Germinal center (tissue), 1 donor: ENCODE data around the gene RAB44.

Experiments
- DNase-seq: peaks from one replicate; pipeline ENCODE4 v3.0.0; 2012; ENCODE audit warnings: mixed read lengths, low spot score

Gene RAB44

DNA sequence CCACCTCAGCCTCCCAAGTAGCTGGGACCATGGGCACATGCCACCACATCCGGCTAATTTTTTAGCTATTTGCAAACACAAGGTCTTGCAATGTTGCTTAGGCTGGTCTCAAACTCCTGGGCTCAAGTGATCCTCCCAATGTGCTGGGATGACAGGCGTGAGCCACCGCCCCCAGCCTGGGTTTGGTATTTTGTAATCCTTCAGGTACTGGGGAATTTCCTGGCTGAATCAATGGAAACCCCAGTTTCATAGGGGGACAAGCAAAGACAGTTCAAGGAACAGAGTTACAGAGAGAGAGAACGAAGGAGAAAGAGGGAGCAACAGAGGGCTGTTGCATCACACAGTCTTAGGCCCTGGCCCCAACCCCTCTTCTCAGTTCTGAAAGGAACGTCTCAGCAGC is 35.7 kb downstream of the RAB44 start:
- no peak for DNase-seq

DNA sequence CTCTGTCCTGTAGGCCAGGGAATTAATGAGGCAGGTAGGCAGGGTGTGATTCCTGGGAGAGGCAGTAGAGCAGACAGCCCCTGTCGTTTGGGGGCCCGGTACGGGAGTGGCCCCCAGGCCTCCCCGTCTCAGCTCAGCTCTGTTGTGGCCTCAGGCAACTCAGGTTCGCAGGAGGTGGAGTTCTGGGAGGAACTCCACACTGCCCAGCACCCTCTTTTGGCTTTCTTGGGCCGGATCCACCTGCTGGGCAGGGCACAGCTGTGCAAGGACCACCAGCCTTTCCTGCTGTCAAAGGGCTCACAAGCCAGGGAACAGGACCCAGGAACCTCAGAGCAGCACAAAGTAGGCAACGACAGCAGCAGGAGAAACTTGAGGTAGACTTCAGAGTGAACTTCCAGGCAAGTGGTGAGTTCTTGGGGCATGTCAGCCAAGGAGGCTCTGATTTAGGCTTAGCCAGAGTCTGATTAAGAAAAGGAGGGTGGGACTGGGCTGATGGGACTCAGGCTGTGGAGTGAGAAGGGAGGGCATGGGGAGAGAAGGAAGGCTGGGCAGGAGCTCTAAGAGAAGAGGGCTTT is 36.9 kb downstream of the RAB44 start:
- no peak for DNase-seq

DNA sequence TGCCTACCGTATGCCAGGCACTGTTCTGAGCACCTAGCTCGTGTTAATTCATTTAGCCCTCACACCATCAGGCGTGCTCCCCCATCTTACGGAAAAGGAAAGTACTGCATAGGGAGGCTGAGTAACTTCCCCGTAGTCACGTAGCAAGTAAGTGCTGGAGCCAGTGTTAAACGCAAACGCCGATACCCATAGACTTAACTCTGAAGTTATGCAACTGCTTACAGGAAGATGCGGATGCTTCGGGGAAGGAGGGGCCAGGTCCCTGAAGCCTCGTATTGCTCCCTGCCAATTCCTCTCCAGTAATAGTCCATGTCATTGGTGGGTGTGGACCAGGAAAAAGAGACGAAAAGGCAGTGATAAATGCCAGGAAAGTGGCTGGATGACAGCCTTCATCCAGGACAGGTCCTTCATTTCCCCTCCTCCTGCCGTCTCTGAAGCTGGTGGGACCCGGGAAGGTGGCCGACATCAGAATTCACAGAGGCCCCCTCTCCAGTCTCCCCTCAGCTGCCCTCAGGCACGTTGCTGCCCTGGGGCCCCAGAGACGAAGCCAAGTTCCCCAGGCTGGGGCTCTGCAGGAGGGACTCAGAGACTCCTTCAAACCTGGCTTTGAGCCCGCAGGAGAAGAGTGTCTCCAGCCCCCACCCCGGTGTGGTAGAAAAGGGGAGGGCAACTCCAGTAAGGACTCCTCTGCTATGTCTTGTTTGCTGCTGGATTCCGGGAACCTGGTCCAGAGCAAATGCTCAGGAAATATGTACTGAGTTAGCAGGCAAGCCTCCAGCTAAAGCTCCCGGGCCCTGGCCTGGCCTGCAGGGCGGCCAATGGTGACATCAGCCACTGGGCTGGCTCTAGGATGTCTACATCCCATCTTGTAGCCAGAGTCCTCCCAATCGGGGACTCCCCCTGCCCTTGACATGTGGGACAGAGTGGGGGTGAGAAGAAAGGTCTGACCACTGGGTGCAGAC is 37.8 kb downstream of the RAB44 start:
- no peak for DNase-seq

- no peak for DNase-seq
These were observed 39.6 kb downstream of the RAB44 start for GRCh38 chr6:36737043-36737785.

- DNase-seq = no peak
These were observed 40.5 kb downstream of the RAB44 start for GRCh38 chr6:36738108-36738507.

DNA sequence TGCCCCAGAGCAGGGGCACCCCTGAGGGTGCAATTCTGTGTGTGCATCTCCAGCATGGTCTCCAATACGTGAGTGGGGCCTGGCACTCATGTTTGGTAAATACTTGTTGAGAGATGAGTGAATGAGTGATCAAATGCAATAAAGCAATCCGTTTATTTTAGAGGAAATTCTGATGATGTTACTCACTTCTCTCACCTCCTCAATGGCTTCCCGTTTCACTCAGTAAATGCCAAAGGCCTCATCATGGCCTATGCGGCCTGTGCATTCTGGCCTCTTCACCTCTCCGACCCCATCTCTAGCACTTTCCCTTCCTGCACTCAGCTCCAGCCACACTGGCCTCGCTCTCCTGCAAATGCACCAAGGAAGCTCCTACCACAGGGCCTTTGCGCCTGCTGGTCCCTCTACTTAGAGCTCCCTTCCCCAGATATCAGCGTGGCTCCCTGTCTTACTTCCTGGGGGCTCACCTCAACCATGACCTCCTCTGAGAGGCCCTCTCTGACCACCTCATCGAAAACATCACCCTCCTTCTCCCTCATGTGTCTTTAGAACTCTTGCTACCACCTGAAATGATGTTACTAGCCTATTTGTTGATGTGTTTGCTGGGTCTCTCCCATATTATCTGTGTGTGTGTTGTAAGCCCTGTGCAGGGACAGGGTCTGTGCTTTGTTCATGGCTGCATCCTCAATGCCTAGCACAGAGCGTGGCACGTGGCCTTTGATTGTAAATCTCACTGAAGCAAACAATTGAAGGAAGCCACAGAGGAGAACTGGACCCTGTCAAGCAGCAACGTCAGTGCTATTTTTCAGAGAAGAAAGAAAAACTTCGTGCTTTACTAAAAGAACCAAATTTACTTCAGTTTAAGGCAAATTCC is 42.6 kb downstream of the RAB44 start:
- no peak for DNase-seq

DNA sequence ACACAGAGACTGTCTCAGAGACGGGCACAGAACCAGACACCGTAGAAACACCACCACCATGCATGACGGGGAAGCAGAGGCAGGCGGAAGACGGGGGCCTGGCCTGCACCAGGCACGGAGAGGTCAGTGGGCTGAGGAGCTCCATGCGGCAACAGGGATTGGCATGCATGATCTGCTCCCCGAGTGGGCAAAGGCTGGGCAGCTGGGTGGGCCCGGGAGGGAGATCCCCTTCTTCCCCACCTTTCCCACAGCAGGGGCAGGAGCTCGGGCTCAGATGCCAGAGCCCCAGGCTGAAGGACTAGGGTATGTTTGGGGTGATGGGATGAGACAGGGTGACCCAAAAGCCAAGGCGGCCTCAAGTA is 43.2 kb downstream of the RAB44 start:
- no peak for DNase-seq

GRCh38 chr6:36742146-36742545 is 44.5 kb downstream of the RAB44 start:
- DNase-seq = no peak

- no peak for DNase-seq
These were observed 45.4 kb downstream of the RAB44 start for GRCh38 chr6:36743032-36743431.

DNA sequence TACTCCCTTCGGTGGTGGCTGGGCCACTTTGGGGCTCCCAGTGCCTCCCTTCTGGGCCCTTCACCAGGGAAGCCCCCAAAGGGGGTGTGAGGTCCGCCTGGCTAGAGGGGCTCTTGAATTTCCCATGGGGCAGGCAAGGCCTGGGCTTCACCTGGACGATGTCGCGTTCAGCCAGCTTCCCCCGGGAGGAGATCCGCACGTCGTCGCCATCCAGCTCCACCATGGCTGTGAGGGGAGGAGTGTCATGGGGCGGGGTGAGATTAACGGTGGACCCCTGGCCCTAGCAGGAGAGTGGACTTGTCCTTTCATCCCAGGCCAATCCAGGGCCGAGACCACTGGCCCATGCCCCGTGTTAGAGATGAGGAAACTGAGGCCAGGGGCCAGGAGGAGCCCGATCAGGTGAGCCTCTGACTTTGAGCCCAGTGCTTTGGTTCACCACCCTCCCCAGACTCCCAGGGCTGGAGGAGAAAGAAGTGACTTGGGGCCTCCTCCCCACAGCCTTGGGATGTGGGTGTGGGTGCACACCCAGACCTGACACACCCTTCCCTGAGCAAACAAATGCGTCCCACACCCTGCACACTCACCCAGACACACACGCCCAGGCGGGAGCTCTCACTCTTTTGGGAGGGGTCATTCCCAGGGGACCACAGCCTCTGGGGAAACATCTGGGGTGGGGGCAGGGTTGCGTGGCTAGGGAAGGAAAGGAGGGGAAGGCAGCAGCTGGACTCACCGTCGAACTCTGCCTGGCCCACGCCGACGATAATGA is 46.1 kb downstream of the RAB44 start:
- DNase-seq = no peak

DNA sequence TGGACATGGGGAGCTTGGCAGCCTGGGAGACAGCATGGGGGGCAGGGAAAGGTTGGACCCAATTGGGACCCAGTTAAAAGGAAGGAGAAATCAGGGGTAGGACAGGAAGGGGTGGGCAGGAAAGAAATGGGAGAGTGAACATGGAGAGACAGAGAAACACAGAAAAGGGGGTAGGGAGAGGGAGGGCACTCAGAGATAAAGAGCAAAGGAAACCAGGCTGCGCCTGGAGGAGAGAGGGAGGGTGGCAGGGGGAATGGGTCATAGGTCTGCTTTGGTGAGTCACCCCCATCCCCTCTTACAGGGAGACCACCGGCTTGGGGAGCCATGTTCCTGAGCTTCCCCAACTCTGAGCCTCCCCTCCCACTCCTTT is 46.7 kb downstream of the RAB44 start:
- no peak for DNase-seq

GRCh38 chr6:36745283-36745682 is 47.7 kb downstream of the RAB44 start:
- no peak for DNase-seq

DNA sequence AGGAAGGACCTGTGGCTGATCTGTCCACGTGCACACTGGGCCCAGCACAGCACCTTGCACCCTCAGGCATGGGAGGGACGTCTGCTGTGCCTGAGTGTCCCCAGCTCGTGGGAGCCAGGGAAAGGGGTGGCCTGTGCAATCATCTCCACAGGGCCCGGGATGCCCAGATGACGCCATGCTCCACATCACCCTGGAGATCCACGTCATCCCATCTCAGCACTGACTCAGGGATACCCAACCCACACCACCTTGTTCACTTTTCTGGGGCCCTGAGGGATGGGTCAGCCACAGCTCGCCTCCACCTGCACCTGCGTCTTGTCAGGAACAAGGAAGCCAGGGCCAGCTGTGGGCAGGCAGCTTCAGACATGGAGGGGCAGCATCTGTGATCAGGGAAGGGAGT is 48.2 kb downstream of the RAB44 start:
- no peak for DNase-seq

- no peak for DNase-seq
These were observed 48.6 kb downstream of the RAB44 start for GRCh38 chr6:36746251-36746650.

- DNase-seq = no peak
These were observed 52.3 kb downstream of the RAB44 start for GRCh38 chr6:36749829-36750489.

DNA sequence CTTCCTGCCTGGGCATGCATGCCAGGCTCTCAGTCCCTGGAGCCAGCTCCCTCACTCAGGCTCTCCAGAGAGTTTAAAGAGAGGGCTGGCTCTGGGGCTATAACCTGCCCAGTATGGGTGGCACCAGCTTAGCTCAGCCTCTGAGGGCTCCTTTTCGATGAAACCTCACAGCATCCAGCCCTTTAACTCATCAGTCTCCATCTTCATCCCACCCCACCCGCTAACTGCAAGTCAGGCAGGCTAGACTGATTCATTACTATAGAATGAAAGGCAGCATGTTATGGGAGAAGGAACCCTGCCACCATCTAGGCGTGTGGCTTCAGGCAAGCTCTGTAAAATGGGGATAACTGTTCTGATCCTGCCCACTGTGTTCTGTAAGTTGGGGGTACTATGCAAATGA is 53.5 kb downstream of the RAB44 start:
- no peak for DNase-seq

- DNase-seq = no peak
These were observed 54.2 kb downstream of the RAB44 start for GRCh38 chr6:36751833-36752186.

GRCh38 chr6:36752187-36752885 is 54.7 kb downstream of the RAB44 start:
- DNase-seq = no peak

GRCh38 chr6:36752886-36753506 is 55.4 kb downstream of the RAB44 start:
- peak; percentile 65 for DNase-seq
